AG09319 (cell line): ENCODE results near the gene SAFB.

ENCODE experiments used
- DNase-seq: peaks from one replicate; pipeline ENCODE4 v3.0.0-alpha.2; 2010; ENCODE audit warnings: low read depth; ENCODE audit errors: extremely low read depth
- TF ChIP-seq, protein P1 (sequence below): IDR thresholded peaks from 2 replicates; pipeline ENCODE4 v1.5.1; 2011; ENCODE audit warnings: low read depth, mild to moderate bottlenecking, inconsistent platforms, low read length, moderate library complexity

SAFB gene

DNA sequence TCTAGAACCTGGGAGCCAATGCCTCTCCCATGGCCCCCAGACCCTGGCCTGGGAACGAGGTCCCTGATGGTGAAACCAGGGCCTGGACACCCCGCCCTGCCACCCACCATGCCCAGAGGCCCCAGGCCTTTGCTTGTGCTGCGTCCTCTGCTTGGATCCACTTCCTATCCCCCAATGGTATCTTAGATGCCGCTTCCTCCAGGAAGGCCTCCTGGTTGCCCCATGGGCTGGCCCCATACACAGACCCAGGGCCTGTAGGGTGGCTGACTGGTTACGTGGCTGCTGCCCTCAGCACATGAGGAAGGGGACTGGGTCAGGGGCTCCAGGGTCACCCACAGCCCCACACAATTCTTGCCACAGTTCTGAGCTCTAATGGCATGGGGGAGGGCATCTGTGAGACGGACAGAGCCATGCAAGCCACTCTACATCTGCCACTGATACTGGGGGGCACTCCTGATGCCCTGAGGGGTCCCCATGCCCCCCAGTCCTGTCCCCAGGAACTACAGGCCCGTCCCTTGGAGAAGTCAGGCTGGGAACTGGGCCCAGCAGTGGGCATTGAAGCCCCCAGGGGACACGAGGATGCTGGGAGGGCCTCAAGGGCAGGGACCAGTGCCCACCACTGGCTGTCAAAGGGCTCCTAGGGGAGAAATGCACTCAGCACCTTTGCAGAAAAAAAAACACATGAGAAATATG lies 72.2 kb downstream of the SAFB start:
- TF ChIP-seq, protein P1, sequence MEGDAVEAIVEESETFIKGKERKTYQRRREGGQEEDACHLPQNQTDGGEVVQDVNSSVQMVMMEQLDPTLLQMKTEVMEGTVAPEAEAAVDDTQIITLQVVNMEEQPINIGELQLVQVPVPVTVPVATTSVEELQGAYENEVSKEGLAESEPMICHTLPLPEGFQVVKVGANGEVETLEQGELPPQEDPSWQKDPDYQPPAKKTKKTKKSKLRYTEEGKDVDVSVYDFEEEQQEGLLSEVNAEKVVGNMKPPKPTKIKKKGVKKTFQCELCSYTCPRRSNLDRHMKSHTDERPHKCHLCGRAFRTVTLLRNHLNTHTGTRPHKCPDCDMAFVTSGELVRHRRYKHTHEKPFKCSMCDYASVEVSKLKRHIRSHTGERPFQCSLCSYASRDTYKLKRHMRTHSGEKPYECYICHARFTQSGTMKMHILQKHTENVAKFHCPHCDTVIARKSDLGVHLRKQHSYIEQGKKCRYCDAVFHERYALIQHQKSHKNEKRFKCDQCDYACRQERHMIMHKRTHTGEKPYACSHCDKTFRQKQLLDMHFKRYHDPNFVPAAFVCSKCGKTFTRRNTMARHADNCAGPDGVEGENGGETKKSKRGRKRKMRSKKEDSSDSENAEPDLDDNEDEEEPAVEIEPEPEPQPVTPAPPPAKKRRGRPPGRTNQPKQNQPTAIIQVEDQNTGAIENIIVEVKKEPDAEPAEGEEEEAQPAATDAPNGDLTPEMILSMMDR: no peak
- no peak for DNase-seq

DNA sequence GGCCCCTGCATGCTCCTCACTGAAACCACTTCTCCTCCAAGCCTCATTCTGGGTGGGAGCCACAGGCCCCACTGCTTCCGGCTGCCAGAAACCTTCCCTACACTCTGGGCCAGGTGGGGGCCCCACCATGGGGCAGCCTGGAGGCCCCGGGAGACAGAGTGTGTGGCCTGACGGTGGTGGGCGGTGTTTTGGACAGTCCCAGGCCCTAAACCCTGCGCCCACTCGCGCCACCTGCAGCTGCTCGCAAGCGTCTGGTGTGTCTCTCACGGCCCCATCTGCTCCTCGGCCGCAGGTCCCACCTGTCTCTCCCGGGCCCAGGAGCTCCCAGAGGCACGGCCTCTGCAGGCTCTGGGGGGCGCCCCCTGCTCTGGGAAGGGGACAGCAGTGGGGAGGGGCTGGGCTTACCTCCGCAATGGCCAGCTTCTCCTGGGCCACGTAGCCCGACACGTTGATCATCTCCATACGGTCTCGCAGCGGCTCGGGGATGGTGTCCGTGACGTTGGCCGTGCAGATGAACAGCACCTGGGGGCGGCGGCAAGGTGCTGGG lies 72.8 kb downstream of the SAFB start:
- TF ChIP-seq, protein P1: no peak
- no peak for DNase-seq

DNA sequence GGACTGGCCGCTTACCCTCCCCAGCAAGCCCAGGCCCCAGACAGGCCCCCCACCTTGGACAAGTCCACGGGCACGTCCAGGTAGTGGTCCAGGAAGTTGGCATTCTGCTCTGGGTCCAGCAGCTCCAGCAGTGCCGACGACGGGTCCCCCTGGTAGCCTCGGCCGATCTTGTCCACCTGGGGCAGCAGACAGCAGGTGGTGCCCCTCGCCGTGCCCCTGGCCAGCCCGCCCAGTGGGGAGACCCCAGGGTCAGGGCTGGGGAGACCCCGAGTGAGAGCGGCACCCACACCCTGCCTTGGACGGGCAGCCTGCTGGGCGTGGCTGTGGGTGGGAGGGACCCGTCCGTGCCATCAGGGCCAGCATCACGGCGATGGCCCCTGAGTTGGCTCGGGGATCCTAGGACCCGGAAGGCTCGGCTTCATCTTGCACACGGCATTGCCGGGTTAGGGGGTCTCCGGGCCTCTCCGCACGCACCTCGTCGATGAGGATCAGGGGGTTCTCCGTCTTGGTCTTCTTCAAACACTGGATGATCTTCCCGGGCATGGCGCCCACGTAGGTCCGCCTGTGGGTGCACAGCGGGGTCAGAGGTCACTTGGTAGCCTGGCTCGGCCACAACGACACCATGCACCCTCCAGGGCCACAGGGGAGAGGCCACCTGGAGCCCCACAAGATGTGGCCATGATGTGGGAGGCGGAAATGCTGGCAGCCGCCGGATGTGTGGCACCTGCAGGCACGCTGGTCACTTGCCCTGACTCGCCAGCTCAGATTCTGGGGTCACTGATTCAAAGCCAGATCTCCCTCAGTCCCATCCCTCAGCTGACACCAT lies 73.5 kb downstream of the SAFB start:
- TF ChIP-seq, protein P1: no peak
- no peak for DNase-seq

DNA sequence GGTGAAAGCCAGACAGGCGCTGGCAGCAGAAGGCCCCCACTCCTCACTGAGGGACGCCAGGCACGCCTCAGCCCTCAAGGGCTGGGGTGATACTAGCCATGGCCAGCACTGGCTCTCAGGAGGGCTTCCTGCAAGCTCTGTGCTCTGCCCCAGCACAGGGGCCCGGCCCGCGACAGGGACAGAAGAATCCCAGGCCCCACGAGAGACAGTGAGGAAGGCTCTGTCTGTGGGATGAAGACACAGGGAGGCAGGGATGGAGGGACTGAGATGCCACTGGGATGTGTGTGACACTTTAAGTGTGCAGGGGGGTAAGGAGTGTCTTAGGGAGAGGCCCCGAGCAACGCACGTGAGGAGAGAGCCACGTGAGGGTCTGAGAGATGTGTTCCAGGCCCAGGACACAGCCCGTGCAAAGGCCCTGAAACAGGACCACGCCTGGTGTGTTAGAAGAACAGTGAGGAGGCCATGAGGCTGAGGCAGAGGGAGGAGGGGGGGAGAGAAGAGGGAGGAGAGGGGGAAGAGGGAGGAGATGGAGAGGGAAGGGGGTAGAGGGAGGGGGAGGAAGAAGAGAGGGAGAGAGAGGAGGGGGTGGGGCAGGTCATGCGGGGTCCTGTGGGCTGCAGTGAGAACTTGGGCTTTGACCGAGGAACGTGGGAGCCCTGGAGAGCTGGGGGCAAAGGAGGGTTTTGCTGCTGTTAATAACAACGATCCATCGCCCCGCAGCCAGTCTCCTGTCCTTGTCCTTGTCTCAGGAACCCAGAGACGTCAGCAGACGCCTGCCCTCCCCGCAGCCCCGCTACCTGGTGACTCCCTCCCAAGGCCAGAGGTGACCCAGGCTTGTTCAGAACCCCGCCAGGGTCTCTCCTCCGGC lies 74.4 kb downstream of the SAFB start:
- TF ChIP-seq, protein P1: no peak
- DNase-seq: no peak

DNA sequence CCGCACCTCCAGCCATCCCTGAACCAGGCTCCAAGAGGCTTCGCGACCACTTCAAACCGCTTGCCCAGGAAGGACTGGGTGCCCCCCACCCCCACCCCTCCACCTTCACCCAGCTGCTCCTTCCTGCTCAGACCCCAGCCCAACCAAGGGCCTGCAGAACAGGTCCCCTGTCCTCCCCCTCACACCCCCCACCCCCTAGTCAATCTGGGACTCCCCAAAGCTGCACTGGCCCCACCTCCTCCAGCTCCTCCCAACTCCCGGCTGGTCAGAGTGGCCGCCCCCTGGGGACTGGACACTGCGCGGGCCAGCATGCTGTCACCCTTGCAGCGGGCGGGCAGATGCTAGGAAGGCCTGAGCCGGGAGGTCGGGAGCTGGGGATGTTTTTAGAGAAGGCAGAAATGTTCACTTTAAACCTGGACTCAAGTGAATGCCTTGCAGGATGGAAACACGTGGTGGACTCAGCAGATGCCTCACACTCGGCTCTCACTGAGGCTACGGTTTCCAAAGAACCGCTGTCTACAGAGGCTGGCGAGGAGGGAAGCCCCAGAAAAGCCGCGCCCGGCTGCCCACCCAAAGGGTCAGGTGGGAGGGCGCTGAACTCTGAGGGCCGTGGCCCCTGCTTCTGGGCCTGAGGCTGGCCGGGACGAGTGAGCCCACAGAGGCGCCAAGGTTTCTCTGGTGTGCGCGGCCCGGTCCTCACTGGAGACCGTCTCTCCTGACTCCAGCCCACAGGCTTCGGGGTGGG lies 75.2 kb downstream of the SAFB start:
- TF ChIP-seq, protein P1: no peak
- DNase-seq: no peak

DNA sequence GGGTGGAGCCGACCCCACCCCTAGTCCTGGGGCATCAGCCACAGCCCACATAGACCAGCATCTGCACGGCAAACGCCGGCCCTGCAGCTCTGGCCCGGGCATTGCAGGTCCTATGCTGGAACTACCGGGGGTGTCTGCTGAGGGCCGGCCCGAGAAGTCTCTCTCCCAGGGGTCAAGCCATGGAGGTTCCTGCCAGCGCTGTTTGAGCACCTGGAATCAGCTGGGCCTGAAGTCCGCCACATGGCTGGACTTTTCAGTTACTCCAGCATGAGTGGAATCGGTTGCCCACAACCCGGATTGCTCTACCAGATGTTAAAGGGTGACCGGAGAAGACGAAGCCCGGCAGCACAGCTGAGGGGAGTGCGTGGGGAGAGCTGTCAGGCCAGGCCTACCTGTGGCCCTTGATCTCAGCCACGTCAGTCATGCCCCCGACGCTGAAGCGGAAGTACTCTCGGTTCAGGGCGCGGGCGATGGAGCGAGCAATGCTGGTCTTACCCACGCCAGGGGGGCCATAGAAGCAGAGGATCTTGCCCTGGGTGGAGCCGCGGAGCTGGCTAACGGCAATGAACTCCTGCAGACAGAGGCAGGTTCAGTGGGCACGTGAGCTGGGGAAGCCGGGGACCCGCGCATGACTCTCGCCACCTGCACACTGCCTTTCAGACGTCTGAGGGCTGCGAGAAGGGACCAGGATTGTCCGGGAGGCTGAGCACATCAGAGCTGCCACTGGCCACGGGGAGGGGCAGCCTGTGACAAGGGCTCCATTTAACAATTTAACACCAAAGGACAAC lies 75.9 kb downstream of the SAFB start:
- TF ChIP-seq, protein P1: no peak
- DNase-seq: no peak
